ENCODE measurements around the gene ETNPPL.
"Not testable (repeated sequence)": the region's sequence is repeated elsewhere in the genome, so short reads cannot be mapped to it uniquely, and the experiment has no call there.

ETNPPL gene

GRCh38 chr4:108738003-108738706, 24.7 kb downstream of the ETNPPL start:
- no peak overlapping the region for H3K4me3 ChIP-seq (ENCODE audit: low read length)
- no peak for TF ChIP-seq ZNF274 (IDR thresholded peaks at IDR 0.05; ENCODE audit: low read depth, low read length)

- H3K4me3 ChIP-seq (ENCODE audit: low read length): no peak overlapping the region
- TF ChIP-seq ZNF274 (IDR thresholded peaks at IDR 0.05; ENCODE audit: low read depth, low read length): no peak
Measured at GRCh38 chr4:108731006-108731405, 31.8 kb downstream of the ETNPPL start.

GRCh38 chr4:108730579-108730978, 32.3 kb downstream of the ETNPPL start:
- no peak for TF ChIP-seq ZNF274 (IDR thresholded peaks at IDR 0.05; ENCODE audit: low read depth, low read length)
- H3K4me3 ChIP-seq (ENCODE audit: low read length): no peak overlapping the region

DNA sequence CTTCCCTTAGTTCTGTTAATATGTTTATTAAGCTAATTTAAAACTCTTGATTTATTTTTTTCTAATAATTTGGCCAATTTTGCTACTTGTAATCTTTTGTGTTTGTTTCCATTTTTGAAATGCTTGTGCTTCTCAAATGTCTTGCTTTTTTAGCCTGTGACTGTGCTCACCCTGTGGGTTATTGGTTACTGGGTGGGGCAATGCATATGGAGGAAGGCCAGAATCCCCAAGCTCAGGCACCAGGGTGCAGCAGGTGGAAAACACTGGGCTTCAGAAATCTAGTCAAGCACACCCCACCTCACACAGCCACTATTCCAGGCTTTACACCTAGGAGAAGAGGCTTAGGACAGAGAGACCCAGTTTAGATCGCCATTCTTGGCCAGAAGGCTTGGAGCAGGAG, 33.1 kb downstream of the ETNPPL start:
- no peak for TF ChIP-seq ZNF274 (IDR thresholded peaks at IDR 0.05; ENCODE audit: low read depth, low read length)
- H3K4me3 ChIP-seq (ENCODE audit: low read length): no peak overlapping the region

DNA sequence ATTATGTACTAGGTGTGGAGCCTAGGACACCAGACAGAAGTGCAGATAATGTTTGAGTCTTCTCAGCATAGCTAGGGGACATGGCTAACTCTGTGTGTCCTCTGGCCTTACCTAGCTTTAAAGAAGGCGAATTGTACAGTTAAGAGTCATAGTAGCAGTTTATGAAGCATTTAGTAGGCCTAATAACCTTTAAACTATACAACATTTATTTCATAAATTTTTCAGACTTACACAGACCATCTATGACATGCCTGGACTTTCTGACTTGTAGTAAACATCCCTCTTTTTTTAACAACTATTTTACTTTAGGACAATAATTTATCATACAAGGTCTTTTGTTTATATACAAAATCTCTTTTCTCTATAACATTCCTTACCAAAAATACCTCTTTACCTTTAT, 37.4 kb downstream of the ETNPPL start:
- no peak for TF ChIP-seq ZNF274 (IDR thresholded peaks at IDR 0.05; ENCODE audit: low read depth, low read length)

DNA sequence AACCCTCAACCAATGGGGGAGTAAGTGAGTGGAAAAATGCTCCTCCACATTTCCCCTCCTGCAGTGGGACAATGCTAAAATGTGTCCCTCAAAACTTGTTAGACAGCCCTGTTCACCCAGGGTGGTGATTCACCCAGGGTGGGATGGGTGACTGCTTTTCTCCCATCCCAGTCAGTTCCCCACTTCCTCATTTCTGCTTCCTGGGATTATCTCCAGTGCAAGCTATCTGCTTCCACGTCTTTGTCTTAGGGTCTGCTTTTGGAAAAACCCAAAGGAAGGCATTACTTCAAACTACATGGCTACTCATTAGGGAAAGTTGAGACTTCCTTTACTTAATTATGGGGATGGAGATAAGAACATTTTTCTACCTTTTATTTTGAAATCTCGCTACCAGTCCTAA, 45.5 kb downstream of the ETNPPL start:
- no peak for TF ChIP-seq ZNF274 (IDR thresholded peaks at IDR 0.05; ENCODE audit: low read depth, low read length)
- H3K4me3 ChIP-seq (ENCODE audit: low read length): no peak overlapping the region

More for the DNA sequence above, 37.4 kb downstream of the ETNPPL start:
- H3K4me3 ChIP-seq (ENCODE audit: low read length): no peak overlapping the region

DNA sequence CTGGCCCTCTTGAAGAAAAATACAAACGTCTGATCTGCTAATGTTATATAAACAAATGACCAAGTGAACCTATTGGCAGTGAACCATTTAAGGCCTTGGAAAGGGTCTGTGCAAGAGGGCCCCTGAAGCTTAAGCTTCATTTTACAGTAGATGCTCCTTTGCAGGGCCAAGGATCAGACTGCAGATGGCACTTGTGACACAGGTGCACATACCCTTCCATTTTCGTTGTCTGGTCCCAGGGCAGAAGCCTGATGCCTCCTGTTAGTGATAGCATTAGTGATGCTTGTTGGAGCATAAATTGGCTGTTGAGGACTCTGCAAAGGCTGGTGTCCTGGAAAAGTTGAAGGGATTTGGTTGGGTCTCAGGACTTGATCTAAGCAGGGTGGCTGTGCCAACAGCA, 46.5 kb downstream of the ETNPPL start:
- no peak overlapping the region for H3K4me3 ChIP-seq (ENCODE audit: low read length)
- TF ChIP-seq ZNF274 (IDR thresholded peaks at IDR 0.05; ENCODE audit: low read depth, low read length): no peak

GRCh38 chr4:108714880-108715279, 48.0 kb downstream of the ETNPPL start:
- no peak for TF ChIP-seq ZNF274 (IDR thresholded peaks at IDR 0.05; ENCODE audit: low read depth, low read length)
- no peak overlapping the region for H3K4me3 ChIP-seq (ENCODE audit: low read length)

DNA sequence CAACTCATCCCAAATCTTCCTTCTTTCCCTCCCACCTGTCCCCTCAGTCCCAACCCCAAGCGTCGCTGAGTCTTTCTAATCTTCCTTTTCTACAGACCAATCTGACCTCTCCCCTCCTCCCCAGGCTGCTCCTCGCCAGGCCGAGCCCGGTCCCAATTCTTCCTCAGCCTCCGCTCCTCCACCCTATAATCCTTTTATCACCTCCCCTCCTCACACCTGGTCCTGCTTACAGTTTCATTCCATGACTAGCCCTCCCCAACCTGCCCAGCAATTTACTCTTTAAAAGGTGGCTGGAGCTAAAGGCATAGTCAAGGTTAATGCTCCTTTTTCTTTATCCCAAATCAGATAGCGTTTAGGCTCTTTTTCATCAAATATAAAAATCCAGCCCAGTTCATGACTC, 52.3 kb downstream of the ETNPPL start:
- H3K4me3 ChIP-seq (ENCODE audit: low read length): not testable (repeated sequence)

- TF ChIP-seq ZNF274 (IDR thresholded peaks at IDR 0.05; ENCODE audit: low read depth, low read length): no peak
Measured at GRCh38 chr4:108709722-108710121, 53.1 kb downstream of the ETNPPL start.

GRCh38 chr4:108709234-108709633, 53.6 kb downstream of the ETNPPL start:
- TF ChIP-seq ZNF274 (IDR thresholded peaks at IDR 0.05; ENCODE audit: low read depth, low read length): no peak
- no peak overlapping the region for H3K4me3 ChIP-seq (ENCODE audit: low read length)

More at GRCh38 chr4:108709722-108710121, 53.1 kb downstream of the ETNPPL start:
- H3K4me3 ChIP-seq (ENCODE audit: low read length): no peak overlapping the region

DNA sequence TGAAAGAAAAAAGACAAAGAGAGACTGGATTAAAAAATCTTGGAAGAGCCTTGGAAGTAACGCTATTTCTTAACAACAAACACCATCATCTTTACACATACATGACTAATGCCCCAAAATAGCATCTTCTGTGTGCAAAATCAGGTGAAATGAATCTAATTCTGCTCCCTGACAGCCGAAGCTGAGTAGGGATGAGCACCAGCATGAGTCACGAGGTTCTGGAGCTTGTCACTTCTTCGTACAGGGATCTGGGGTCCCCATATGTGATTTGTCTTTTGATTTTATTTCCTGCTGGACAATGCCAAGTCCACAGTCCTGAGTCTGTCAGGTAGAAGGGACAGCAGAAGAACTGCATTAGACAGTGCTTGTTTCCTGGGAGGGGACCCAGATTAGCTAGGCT, 56.6 kb downstream of the ETNPPL start:
- TF ChIP-seq ZNF274 (IDR thresholded peaks at IDR 0.05; ENCODE audit: low read depth, low read length): no peak
- no peak overlapping the region for H3K4me3 ChIP-seq (ENCODE audit: low read length)

DNA sequence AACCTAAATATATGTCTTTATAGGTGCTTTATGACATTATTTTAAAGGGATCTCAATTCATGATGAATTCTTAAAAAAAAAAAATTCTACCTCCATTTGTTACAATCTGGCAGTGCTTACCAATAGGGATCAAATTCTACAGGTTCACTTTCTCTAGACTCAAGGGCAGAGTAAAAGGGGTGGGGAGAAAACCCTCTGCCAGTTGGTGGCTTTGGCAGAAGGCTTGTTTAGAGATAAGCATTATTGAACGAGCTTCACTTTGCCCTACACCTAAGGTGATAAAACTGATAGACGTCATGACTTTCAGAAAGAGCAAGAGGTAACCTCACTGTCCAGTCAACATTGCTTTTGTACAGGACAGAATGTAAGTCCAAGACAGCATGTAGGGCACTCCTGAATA, 58.9 kb downstream of the ETNPPL start:
- no peak for TF ChIP-seq ZNF274 (IDR thresholded peaks at IDR 0.05; ENCODE audit: low read depth, low read length)
- no peak overlapping the region for H3K4me3 ChIP-seq (ENCODE audit: low read length)

DNA sequence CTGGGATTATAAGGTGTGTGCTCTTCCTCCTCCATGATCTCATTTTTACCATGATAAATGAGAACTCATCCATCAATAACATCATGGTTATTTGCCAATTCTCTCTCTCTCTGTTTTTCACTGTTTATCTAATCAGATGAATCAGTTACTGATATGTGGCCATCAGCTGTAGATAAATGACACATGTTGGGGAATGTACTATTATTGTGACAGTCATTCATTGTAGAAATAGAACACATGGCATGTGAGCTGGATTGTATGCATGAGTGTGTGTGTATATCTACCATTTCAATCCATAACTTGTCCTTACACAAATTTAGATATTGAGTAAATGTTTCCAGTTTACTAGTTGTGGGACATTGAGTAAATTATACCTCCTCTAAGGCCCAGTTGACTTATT, 59.5 kb downstream of the ETNPPL start:
- no peak overlapping the region for H3K4me3 ChIP-seq (ENCODE audit: low read length)
- no peak for TF ChIP-seq ZNF274 (IDR thresholded peaks at IDR 0.05; ENCODE audit: low read depth, low read length)

GRCh38 chr4:108702960-108703359, 59.9 kb downstream of the ETNPPL start:
- TF ChIP-seq ZNF274 (IDR thresholded peaks at IDR 0.05; ENCODE audit: low read depth, low read length): no peak
- H3K4me3 ChIP-seq (ENCODE audit: low read length): no peak overlapping the region
